NCI-H187 (cell line): Measurements from ENCODE around the gene CLUH.

Experiments used
- DNase-seq, 2 experiments: peaks; one replicate each; lab custom pipeline; 2025; lab: John Stamatoyannopoulos, UW

CLUH gene

GRCh38 chr17:2721603-2722002 lies 10.0 kb upstream of the CLUH start:
- no peak for DNase-seq

GRCh38 chr17:2719861-2720260 lies 8.3 kb upstream of the CLUH start:
- DNase-seq: no peak

GRCh38 chr17:2718150-2718938 lies 6.8 kb upstream of the CLUH start:
- DNase-seq: no peak

- DNase-seq: no peak
Measured at GRCh38 chr17:2716649-2717048, 5.1 kb upstream of the CLUH start.

- DNase-seq: no peak
Measured at GRCh38 chr17:2713881-2714280, 2.3 kb upstream of the CLUH start.

- no peak for DNase-seq
Measured at GRCh38 chr17:2712300-2713043, 908 bp upstream of the CLUH start.

GRCh38 chr17:2710803-2711607 lies 559 bp downstream of the CLUH start:
- DNase-seq: no peak

GRCh38 chr17:2710071-2710802 lies 1.3 kb downstream of the CLUH start:
- DNase-seq: no peak

GRCh38 chr17:2709183-2709661 lies 2.3 kb downstream of the CLUH start:
- no peak for DNase-seq

- DNase-seq: no peak
Measured at GRCh38 chr17:2708585-2709182, 2.9 kb downstream of the CLUH start.

- no peak for DNase-seq
Measured at GRCh38 chr17:2707721-2708584, 3.6 kb downstream of the CLUH start.

GRCh38 chr17:2706911-2707510 lies 4.6 kb downstream of the CLUH start:
- no peak for DNase-seq

- DNase-seq: no peak
Measured at GRCh38 chr17:2705888-2706795, 5.4 kb downstream of the CLUH start.

- no peak for DNase-seq
Measured at GRCh38 chr17:2705263-2705662, 6.3 kb downstream of the CLUH start.

- DNase-seq: no peak
Measured at GRCh38 chr17:2704890-2705248, 6.7 kb downstream of the CLUH start.

- no peak for DNase-seq
Measured at GRCh38 chr17:2704031-2704889, 7.3 kb downstream of the CLUH start.

GRCh38 chr17:2703606-2704005 lies 8.0 kb downstream of the CLUH start:
- no peak for DNase-seq

GRCh38 chr17:2703181-2703580 lies 8.4 kb downstream of the CLUH start:
- no peak for DNase-seq
